PFSK-1 (cell line): ENCODE data around the gene SFI1.

ENCODE experiments used
- FOXP2 ChIP-seq: optimal IDR thresholded peaks from 2 replicates; pipeline ENCODE3; 2011; ENCODE audit warnings: borderline replicate concordance, control low read depth, inconsistent platforms; ENCODE audit not compliant: insufficient read depth; ENCODE audit errors: extremely low read length, extremely low read depth
- POLR2AphosphoS5 ChIP-seq: IDR thresholded peaks from 2 replicates; pipeline ENCODE4 v1.6.1; 2012; ENCODE audit warnings: low read depth, mild to moderate bottlenecking, control low read depth, low read length, moderate library complexity
- SIN3A ChIP-seq: IDR thresholded peaks from 2 replicates; pipeline ENCODE4 v1.6.1; 2012; ENCODE audit warnings: mild to moderate bottlenecking, low read length, moderate library complexity, borderline replicate concordance; ENCODE audit not compliant: insufficient read depth
- TAF1 ChIP-seq: IDR thresholded peaks from 2 replicates; pipeline ENCODE4 v1.6.1; 2012; ENCODE audit warnings: low read length, control low read depth, borderline replicate concordance; ENCODE audit not compliant: insufficient read depth
- TF ChIP-seq, protein P1 (sequence below), 2 experiments: IDR thresholded peaks; 2 replicates each; pipeline versions ENCODE4 v1.6.1 to v1.8.0; 2011 to 2012; ENCODE audit warnings: low read depth in 2 of 2, low read length in 2 of 2, control low read depth in 1 of 2, inconsistent platforms in 1 of 2, mild to moderate bottlenecking in 1 of 2, moderate library complexity in 1 of 2; ENCODE audit not compliant: insufficient read depth in 1 of 2

Gene SFI1

GRCh38 chr22:31495343-31495742, 993 bp upstream of the SFI1 start:
- no peak for TF ChIP-seq POLR2AphosphoS5
- TF ChIP-seq FOXP2: no peak
- no peak for TF ChIP-seq SIN3A

DNA sequence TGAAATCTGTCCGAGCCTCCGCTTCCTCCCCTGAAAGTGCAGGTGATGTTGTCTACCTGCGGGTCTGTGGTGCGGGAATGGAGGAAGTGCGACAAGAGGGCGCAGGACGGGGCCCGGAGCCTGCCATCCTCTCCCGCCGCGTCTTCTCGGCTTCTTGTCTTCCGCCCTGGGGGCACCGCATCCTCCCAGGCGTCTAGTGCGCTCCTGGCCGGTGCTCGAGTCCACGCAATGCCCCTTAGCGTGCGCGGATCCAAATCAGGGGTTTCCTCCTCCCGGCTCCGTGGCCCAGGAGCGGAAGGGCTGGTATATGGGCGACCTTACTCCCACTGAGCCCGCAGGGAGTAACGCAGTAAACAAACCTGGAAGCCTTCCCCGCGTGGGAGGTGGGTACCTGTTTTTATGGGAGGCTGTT, 405 bp downstream of the SFI1 start:
- TF ChIP-seq TAF1 (no peak), POLR2AphosphoS5 (no peak), FOXP2 (no peak), SIN3A (no peak)
- TF ChIP-seq, protein P1, sequence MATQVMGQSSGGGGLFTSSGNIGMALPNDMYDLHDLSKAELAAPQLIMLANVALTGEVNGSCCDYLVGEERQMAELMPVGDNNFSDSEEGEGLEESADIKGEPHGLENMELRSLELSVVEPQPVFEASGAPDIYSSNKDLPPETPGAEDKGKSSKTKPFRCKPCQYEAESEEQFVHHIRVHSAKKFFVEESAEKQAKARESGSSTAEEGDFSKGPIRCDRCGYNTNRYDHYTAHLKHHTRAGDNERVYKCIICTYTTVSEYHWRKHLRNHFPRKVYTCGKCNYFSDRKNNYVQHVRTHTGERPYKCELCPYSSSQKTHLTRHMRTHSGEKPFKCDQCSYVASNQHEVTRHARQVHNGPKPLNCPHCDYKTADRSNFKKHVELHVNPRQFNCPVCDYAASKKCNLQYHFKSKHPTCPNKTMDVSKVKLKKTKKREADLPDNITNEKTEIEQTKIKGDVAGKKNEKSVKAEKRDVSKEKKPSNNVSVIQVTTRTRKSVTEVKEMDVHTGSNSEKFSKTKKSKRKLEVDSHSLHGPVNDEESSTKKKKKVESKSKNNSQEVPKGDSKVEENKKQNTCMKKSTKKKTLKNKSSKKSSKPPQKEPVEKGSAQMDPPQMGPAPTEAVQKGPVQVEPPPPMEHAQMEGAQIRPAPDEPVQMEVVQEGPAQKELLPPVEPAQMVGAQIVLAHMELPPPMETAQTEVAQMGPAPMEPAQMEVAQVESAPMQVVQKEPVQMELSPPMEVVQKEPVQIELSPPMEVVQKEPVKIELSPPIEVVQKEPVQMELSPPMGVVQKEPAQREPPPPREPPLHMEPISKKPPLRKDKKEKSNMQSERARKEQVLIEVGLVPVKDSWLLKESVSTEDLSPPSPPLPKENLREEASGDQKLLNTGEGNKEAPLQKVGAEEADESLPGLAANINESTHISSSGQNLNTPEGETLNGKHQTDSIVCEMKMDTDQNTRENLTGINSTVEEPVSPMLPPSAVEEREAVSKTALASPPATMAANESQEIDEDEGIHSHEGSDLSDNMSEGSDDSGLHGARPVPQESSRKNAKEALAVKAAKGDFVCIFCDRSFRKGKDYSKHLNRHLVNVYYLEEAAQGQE (IDR thresholded peaks at IDR 0.05; ENCODE audit: insufficient read depth in 1 of 2, low read depth in 2 of 2, low read length in 2 of 2): no peak

GRCh38 chr22:31497148-31497938, 1.0 kb downstream of the SFI1 start:
- no peak for TF ChIP-seq POLR2AphosphoS5
- no peak for TF ChIP-seq SIN3A
- TF ChIP-seq, protein P1 (IDR thresholded peaks at IDR 0.05; ENCODE audit: insufficient read depth in 1 of 2, low read depth in 2 of 2, low read length in 2 of 2): no peak
- no peak for TF ChIP-seq FOXP2
- no peak for TF ChIP-seq TAF1

DNA sequence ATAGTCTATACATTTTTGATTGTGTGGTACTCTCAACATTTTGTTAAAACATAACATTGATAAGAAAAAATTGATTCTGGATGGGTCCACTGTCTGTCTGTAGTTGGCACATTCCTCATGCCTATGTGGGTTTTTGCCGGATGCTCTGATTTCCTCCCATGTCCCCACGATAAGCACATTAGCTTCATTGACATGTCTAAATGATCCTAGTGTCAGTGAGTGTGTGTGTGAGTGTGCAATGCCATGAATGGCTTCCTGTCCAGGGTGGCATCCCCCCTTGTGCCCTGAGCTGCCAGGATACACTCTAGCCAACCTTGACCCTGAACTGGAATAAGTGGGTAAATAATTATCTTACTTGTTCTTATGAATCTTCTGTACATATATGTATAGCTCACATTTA, 5.4 kb downstream of the SFI1 start:
- no peak for TF ChIP-seq SIN3A
- no peak for TF ChIP-seq TAF1
- no peak for TF ChIP-seq FOXP2
- no peak for TF ChIP-seq POLR2AphosphoS5
- TF ChIP-seq, protein P1 (IDR thresholded peaks at IDR 0.05; ENCODE audit: insufficient read depth in 1 of 2, low read depth in 2 of 2, low read length in 2 of 2): no peak

- TF ChIP-seq, protein P1 (IDR thresholded peaks at IDR 0.05; ENCODE audit: insufficient read depth in 1 of 2, low read depth in 2 of 2, low read length in 2 of 2): no peak
- TF ChIP-seq FOXP2 (no peak), POLR2AphosphoS5 (no peak), SIN3A (no peak)
Measured at GRCh38 chr22:31503211-31503964, 7.1 kb downstream of the SFI1 start.
